ENCODE data around the gene OR2AK2. TPM values are rescaled to one million over a fixed set of nuclear protein-coding genes. Genes with fewer than 3 reads are reported as not detected.

OR2AK2 gene
- total RNA-seq, 1 donor from 2014 or later, result not detected

DNA sequence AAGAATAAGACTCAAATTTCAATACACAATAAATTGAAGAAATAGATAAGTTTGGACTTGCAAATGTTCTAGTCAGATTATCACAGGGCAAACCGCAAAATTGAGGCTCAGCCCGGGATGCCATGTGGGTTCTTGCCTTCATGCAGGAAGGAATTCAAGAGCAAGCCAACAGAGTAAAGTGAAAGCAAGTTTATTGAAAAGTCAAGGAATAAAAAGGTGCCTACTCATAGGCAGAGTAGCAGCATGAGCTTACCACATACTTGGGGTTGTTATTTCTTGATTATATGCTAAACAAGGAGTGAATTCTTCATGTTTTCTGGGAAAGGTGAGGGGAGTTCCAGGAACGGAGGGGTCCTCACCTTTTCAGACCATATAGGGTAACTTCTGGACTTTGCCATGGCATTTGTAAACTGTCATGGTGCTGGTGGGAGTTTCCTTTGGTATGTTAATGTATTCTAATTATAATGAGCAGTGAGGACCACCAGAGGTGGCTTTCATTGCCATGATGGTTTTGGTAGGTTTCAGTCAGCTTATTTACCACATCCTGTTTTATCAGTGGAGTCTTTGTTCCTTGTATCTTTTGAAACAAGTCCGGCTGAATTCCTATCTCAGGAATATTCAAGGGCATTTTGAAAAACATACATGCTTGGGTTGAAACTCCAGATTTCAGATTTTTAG lies 2.0 kb upstream of the OR2AK2 start:
- H3K27ac Mint-ChIP-seq, result no peak overlapping the region
- Histone ChIP-seq H4K20me1 (ENCODE audit: low read depth) (no peaks in the 10 kb centered on the region), H3K4me1 (no peaks in the 10 kb centered on the region), H3K79me2 (ENCODE audit: low read depth) (no peaks in the 10 kb centered on the region), H3K4me3 (no peak overlapping the region), H3F3A (ENCODE audit: low read depth) (no peaks in the 10 kb centered on the region), H3K9ac (no peak overlapping the region), H3K9me3 (ENCODE audit: low read depth) (peaks cover 7% of the 10 kb centered on the region), H2AFZ (replicated peaks) (no peak overlapping the region), H3K27me3 (no peaks in the 10 kb centered on the region), H3K36me3 (no peaks in the 10 kb centered on the region), H3K4me2 (no peak overlapping the region), H3K27ac (no peak overlapping the region)
- no peaks in the 10 kb centered on the region for H3K36me3 Mint-ChIP-seq
- H3K4me1 Mint-ChIP-seq, result no peaks in the 10 kb centered on the region
- TF ChIP-seq EZH2 (IDR thresholded peaks at IDR 0.05) (no peak), EZH2phosphoT487 (IDR thresholded peaks at IDR 0.05) (no peak)
- TF ChIP-seq, protein P1, sequence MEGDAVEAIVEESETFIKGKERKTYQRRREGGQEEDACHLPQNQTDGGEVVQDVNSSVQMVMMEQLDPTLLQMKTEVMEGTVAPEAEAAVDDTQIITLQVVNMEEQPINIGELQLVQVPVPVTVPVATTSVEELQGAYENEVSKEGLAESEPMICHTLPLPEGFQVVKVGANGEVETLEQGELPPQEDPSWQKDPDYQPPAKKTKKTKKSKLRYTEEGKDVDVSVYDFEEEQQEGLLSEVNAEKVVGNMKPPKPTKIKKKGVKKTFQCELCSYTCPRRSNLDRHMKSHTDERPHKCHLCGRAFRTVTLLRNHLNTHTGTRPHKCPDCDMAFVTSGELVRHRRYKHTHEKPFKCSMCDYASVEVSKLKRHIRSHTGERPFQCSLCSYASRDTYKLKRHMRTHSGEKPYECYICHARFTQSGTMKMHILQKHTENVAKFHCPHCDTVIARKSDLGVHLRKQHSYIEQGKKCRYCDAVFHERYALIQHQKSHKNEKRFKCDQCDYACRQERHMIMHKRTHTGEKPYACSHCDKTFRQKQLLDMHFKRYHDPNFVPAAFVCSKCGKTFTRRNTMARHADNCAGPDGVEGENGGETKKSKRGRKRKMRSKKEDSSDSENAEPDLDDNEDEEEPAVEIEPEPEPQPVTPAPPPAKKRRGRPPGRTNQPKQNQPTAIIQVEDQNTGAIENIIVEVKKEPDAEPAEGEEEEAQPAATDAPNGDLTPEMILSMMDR (IDR thresholded peaks at IDR 0.05), result no peak
- peaks cover 4% of the 10 kb centered on the region for H3K9me3 Mint-ChIP-seq
- DNase-seq (ENCODE audit: low spot score), result no peak
- no peak overlapping the region for H3K4me3 Mint-ChIP-seq
- H3K27me3 Mint-ChIP-seq (ENCODE audit: insufficient read depth, low read depth), result no peaks in the 10 kb centered on the region

DNA sequence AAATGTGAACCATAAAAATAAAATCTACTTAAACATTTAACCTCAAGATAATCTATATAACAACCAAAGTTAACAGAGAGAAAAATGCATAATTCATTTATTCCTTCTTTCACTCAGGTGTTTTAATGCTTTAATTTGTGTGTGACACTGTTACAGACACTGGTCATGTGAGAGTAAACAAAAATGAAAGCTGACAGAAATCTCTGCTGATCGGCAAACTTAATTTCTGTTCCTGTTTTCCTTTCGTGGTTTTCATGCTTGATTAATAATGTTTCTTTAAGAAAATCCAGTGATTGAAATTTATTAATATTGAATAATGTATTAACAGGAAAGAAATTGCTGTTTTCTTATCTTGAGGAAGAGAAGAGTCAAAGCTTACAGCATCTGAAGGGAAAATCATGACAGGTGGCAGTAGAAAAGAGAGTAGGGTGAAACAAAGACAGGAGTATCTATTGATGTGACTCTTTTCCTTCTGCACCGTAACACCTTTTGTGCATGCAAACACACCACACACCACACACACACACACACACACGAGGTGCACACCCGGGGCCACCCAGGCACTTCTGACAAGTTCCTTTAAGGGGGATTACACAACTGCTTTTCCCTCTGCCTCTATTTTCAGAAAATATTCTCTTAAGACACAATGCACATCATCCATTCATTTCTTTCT lies 1.6 kb downstream of the OR2AK2 start:
- H3K9me3 ChIP-seq (ENCODE audit: low read depth), result peaks cover 21% of the 10 kb centered on the region
- no peaks in the 10 kb centered on the region for H3K36me3 ChIP-seq
- DNase-seq (ENCODE audit: low spot score), result no peak
- no peaks in the 10 kb centered on the region for H4K20me1 ChIP-seq (ENCODE audit: low read depth)
- H3K27ac Mint-ChIP-seq, result no peak overlapping the region
- TF ChIP-seq, protein P1 (IDR thresholded peaks at IDR 0.05), result no peak
- TF ChIP-seq EZH2phosphoT487 (IDR thresholded peaks at IDR 0.05) (no peak), EZH2 (IDR thresholded peaks at IDR 0.05) (no peak)
- H3K27me3 ChIP-seq, result no peaks in the 10 kb centered on the region
- H3K9ac ChIP-seq, result no peak overlapping the region
- H3K4me2 ChIP-seq, result no peak overlapping the region
- no peaks in the 10 kb centered on the region for H3K4me1 ChIP-seq
- no peaks in the 10 kb centered on the region for H3K4me1 Mint-ChIP-seq
- no peaks in the 10 kb centered on the region for H3K36me3 Mint-ChIP-seq
- H3K27ac ChIP-seq, result no peak overlapping the region
- H3F3A ChIP-seq (ENCODE audit: low read depth), result no peaks in the 10 kb centered on the region
- peaks cover 2% of the 10 kb centered on the region for H3K9me3 Mint-ChIP-seq
- H3K4me3 Mint-ChIP-seq, result no peak overlapping the region
- H2AFZ ChIP-seq (replicated peaks), result no peak overlapping the region
- no peak overlapping the region for H3K4me3 ChIP-seq
- no peaks in the 10 kb centered on the region for H3K27me3 Mint-ChIP-seq (ENCODE audit: insufficient read depth, low read depth)
- no peaks in the 10 kb centered on the region for H3K79me2 ChIP-seq (ENCODE audit: low read depth)

DNA sequence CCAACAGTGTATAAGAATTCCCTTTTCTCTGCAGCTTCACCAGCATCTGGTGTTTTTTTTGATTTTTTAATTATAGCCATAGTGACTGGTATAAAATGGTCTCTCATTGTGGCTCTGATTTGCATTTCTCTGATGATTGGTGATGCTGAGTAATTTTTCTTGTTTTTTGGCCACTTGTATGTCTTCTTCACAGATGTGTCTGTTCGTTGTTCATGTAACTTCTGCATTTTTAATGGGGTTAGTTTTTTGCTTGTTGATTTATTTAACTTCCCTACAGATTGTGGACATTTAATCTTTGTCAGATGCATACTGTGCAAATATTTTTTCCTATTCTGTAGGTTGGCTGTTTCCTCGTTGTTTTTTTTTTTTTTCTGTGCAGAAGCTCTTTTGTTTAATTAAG lies 28.0 kb downstream of the OR2AK2 start:
- Histone ChIP-seq H3K79me2 (ENCODE audit: low read depth) (no peaks in the 10 kb centered on the region), H3K4me3 (no peak overlapping the region), H3K27ac (no peak overlapping the region), H3K9ac (no peak overlapping the region), H3K4me2 (no peak overlapping the region), H3F3A (ENCODE audit: low read depth) (no peaks in the 10 kb centered on the region), H3K4me1 (no peaks in the 10 kb centered on the region), H2AFZ (replicated peaks) (no peak overlapping the region), H3K36me3 (no peaks in the 10 kb centered on the region), H3K9me3 (ENCODE audit: low read depth) (peaks cover 51% of the 10 kb centered on the region), H3K27me3 (no peaks in the 10 kb centered on the region), H4K20me1 (ENCODE audit: low read depth) (no peaks in the 10 kb centered on the region)
- peaks cover 26% of the 10 kb centered on the region for H3K9me3 Mint-ChIP-seq
- H3K4me3 Mint-ChIP-seq, result no peak overlapping the region
- no peaks in the 10 kb centered on the region for H3K4me1 Mint-ChIP-seq
- no peak overlapping the region for H3K27ac Mint-ChIP-seq
- H3K27me3 Mint-ChIP-seq (ENCODE audit: insufficient read depth, low read depth), result peaks cover 2% of the 10 kb centered on the region
- TF ChIP-seq EZH2phosphoT487 (IDR thresholded peaks at IDR 0.05) (no peak), EZH2 (IDR thresholded peaks at IDR 0.05) (no peak)
- TF ChIP-seq, protein P1 (IDR thresholded peaks at IDR 0.05), result no peak
- no peak for DNase-seq (ENCODE audit: low spot score)
- no peaks in the 10 kb centered on the region for H3K36me3 Mint-ChIP-seq

Measured in neural progenitor cell (in vitro differentiated cells).